Neuronal stem cell (in vitro differentiated cells): ENCODE measurements around the gene DIP2C.

Experiments used
- DNase-seq: peaks from one replicate; pipeline ENCODE4 v3.0.0-alpha.2; 2013; ENCODE audit warnings: low spot score
- H2AFZ ChIP-seq: one replicate; pipeline ENCODE4 v1.6.1; 2013; ENCODE audit warnings: mild to moderate bottlenecking, low read length, inconsistent platforms
- H2AK5ac ChIP-seq: 2 replicates; pipeline ENCODE4 v1.6.1; 2013; ENCODE audit warnings: low read depth, mild to moderate bottlenecking, inconsistent platforms, low read length, moderate library complexity, mixed read lengths
- H2BK120ac ChIP-seq: 2 replicates; pipeline ENCODE4 v1.6.1; 2013; ENCODE audit warnings: low read depth, mild to moderate bottlenecking, inconsistent platforms, low read length, moderate library complexity, mixed read lengths
- H2BK12ac ChIP-seq: one replicate; pipeline ENCODE4 v1.6.1; 2013; ENCODE audit warnings: low read length, inconsistent platforms
- H2BK15ac ChIP-seq: 2 replicates; pipeline ENCODE4 v1.6.1; 2013; ENCODE audit warnings: mild to moderate bottlenecking, low read length, inconsistent platforms, mixed read lengths
- H2BK5ac ChIP-seq: one replicate; pipeline ENCODE4 v1.6.1; 2013; ENCODE audit warnings: inconsistent platforms, mild to moderate bottlenecking, low read length, moderate library complexity
- H3K14ac ChIP-seq: one replicate; pipeline ENCODE4 v1.6.1; 2013; ENCODE audit warnings: low read length, inconsistent platforms
- H3K18ac ChIP-seq: 2 replicates; pipeline ENCODE4 v1.6.1; 2013; ENCODE audit warnings: low read length, inconsistent platforms
- H3K23ac ChIP-seq: 2 replicates; pipeline ENCODE4 v1.6.1; 2013; ENCODE audit warnings: low read depth, mild to moderate bottlenecking, mixed read lengths, low read length, inconsistent platforms; ENCODE audit not compliant: poor library complexity
- H3K27ac ChIP-seq: replicated peaks from 3 replicates; pipeline ENCODE4 v1.5.1; 2013; ENCODE audit warnings: low read length, inconsistent platforms
- H3K27me3 ChIP-seq, 3 experiments: 2 replicates each; pipeline ENCODE4 v1.6.1; 2013; ENCODE audit warnings: low read length in 3 of 3, mild to moderate bottlenecking in 2 of 3, inconsistent platforms in 1 of 3, low read depth in 1 of 3, mixed read lengths in 1 of 3, moderate library complexity in 1 of 3; ENCODE audit not compliant: control insufficient read depth in 3 of 3, insufficient read depth in 3 of 3
- H3K36me3 ChIP-seq, 2 donors: replicated peaks in 1 of 2; 2 replicates each; pipeline ENCODE4 v1.6.1; 2013; ENCODE audit warnings: low read length in 2 of 2; ENCODE audit not compliant: control insufficient read depth in 2 of 2, insufficient read depth in 2 of 2
- H3K4ac ChIP-seq: 2 replicates; pipeline ENCODE4 v1.6.1; 2013; ENCODE audit warnings: inconsistent platforms, mild to moderate bottlenecking, low read length, moderate library complexity
- H3K4me1 ChIP-seq, 2 donors: 1 replicate in 1 of 2; 2 replicates in 1 of 2; pipeline ENCODE4 v1.6.1; 2013; ENCODE audit warnings: low read length in 2 of 2, low read depth in 1 of 2; ENCODE audit not compliant: control insufficient read depth in 2 of 2, insufficient read depth in 1 of 2
- H3K4me2 ChIP-seq: one replicate; pipeline ENCODE4 v1.6.1; 2013; ENCODE audit warnings: mild to moderate bottlenecking, low read length, inconsistent platforms; ENCODE audit not compliant: insufficient read depth, poor library complexity, severe bottlenecking
- H3K4me3 ChIP-seq, 2 donors: 2 replicates each; pipeline ENCODE4 v1.5.1; 2013; ENCODE audit warnings: low read length in 2 of 2, mild to moderate bottlenecking in 2 of 2, inconsistent platforms in 1 of 2, moderate library complexity in 1 of 2
- H3K79me1 ChIP-seq: one replicate; pipeline ENCODE4 v1.6.1; 2013; ENCODE audit warnings: low read depth, mild to moderate bottlenecking, inconsistent platforms, low read length, moderate library complexity
- H3K9ac ChIP-seq: one replicate; pipeline ENCODE4 v1.6.1; 2013; ENCODE audit warnings: mild to moderate bottlenecking, low read depth, low read length, inconsistent platforms; ENCODE audit not compliant: poor library complexity
- H3K9me3 ChIP-seq, 2 donors: replicated peaks in 1 of 2; 2 replicates each; pipeline versions ENCODE3 to v1.6.1; 2013; ENCODE audit warnings: low read length in 2 of 2, mild to moderate bottlenecking in 2 of 2, inconsistent platforms in 1 of 2, low read depth in 1 of 2, mixed read lengths in 1 of 2, moderate library complexity in 1 of 2; ENCODE audit not compliant: control insufficient read depth in 2 of 2, insufficient read depth in 1 of 2
- H4K8ac ChIP-seq: one replicate; pipeline ENCODE4 v1.6.1; 2013; ENCODE audit warnings: low read depth, mild to moderate bottlenecking, inconsistent platforms, low read length, moderate library complexity
- H4K91ac ChIP-seq: one replicate; pipeline ENCODE4 v1.6.1; 2013; ENCODE audit warnings: low read length, low read depth, mild to moderate bottlenecking, inconsistent platforms; ENCODE audit not compliant: poor library complexity
- WGBS, 2 donors: extraction: QIAGEN DNeasy Blood & Tissue Kit; methylation state at CpG; one replicate each; pipeline ENCODE4 v1.1.7; 2013; ENCODE audit warnings: missing lambda C conversion rate in 2 of 2, mixed read lengths in 1 of 2; ENCODE audit not compliant: insufficient read length in 2 of 2, insufficient replicate concordance in 1 of 2; ENCODE audit errors: extremely low coverage in 2 of 2; 5-methylcytosine and 5-hydroxymethylcytosine counted together

Gene DIP2C

DNA sequence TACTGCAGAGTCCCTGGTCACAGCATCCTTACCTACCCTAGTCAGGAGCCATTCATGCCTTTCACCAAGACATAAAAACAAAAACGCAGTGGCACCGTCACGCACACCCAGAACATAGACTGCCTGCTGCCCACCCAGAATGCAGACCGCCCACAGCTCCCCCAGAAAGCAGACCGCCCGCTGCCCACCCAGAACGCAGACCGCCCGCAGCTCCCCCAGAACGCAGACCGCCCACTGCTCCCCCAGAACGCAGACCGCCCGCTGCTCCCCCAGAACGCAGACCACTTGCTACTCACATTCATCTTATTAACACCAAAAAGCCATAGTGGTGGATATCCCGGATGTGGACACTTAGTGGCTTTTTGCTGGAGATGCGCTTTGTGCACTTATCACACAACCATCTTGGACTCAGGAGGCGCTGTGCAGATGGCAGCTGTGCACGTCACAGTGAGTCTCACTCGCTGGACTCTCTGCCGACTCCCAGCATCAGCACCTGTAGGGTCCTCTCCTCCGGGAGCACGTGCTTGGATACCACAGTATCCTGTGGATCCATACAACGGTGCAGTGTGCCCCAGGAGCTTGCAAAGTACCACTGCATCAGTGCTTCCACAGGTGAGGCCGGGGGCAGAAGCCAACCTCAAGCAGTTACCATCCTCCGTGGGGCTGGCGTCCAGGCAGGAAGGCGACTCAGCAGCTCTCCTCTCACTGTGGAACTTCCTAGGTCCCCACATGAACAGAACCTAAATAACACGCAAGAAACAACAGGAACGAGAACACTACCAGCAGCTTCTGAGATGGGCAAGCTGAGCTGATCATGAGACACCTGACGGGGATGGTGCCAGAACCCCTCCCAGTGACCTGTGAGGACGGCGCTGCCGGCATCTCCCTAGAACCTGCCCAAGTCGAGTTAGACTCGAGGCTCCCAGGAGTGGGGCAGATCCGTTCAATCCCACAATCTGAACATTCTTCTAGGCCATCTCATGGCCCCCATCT lies 161.0 kb downstream of the DIP2C start:
- Histone ChIP-seq H2BK12ac (no peak overlapping the region), H2BK5ac (no peak overlapping the region), H3K4ac (no peak overlapping the region), H3K36me3 (no peaks in the 10 kb centered on the region), H3K79me1 (peaks cover 13% of the 10 kb centered on the region), H3K4me2 (no peak overlapping the region), H3K23ac (no peak overlapping the region), H2BK15ac (no peak overlapping the region), H2AK5ac (no peak overlapping the region), H2AFZ (no peak overlapping the region), H3K27me3 (no peaks in the 10 kb centered on the region), H3K4me3 (no peak overlapping the region), H3K27ac (no peak overlapping the region), H3K18ac (no peak overlapping the region), H3K4me1 (peaks cover 0 to 2% of the 10 kb centered on the region in 2 donors), H3K9ac (no peak overlapping the region), H3K9me3 (no peaks in the 10 kb centered on the region), H4K91ac (no peak overlapping the region), H3K14ac (no peak overlapping the region), H2BK120ac (no peak overlapping the region), H4K8ac (no peak overlapping the region)
- WGBS, 2 donors = no CpG with 5 or more reads among the region's 37 CpGs
- no peak for DNase-seq

DNA sequence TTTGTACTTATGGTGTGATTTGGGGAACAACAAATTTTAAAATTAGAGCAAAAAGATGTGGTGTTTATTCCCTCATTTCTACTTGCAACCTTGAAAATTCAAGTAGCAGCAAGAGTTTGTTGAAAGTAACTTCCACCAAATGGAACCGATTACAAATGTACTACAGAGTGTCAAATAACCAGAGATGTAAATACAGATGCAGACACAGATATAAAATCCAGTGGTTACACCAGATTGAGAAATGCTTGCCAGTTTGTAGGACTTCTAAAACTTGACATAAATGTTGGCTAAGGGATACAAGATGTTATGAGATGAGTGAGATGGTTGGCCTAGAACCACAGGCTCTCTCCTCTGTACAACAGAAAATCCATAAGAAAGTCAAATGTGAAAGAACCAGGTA lies 162.1 kb downstream of the DIP2C start:
- no peak overlapping the region for H2BK15ac ChIP-seq
- H3K9me3 ChIP-seq = no peaks in the 10 kb centered on the region
- H3K4me2 ChIP-seq = no peak overlapping the region
- no peak overlapping the region for H3K27ac ChIP-seq
- H2BK5ac ChIP-seq = no peak overlapping the region
- H3K23ac ChIP-seq = no peak overlapping the region
- peaks cover 0 to 2% of the 10 kb centered on the region in 2 donors for H3K4me1 ChIP-seq
- no peak overlapping the region for H2BK120ac ChIP-seq
- no peak overlapping the region for H3K4me3 ChIP-seq
- no peaks in the 10 kb centered on the region for H3K27me3 ChIP-seq
- H3K14ac ChIP-seq = no peak overlapping the region
- no peaks in the 10 kb centered on the region for H3K36me3 ChIP-seq
- H4K91ac ChIP-seq = no peak overlapping the region
- no peak overlapping the region for H2BK12ac ChIP-seq
- H3K4ac ChIP-seq = no peak overlapping the region
- WGBS, 2 donors = no CpG with 5 or more reads among the region's 1 CpG
- no peak overlapping the region for H4K8ac ChIP-seq
- DNase-seq = no peak
- H3K79me1 ChIP-seq = peaks cover 11% of the 10 kb centered on the region
- H3K9ac ChIP-seq = no peak overlapping the region
- no peak overlapping the region for H2AFZ ChIP-seq
- no peak overlapping the region for H2AK5ac ChIP-seq
- no peak overlapping the region for H3K18ac ChIP-seq

GRCh38 chr10:526651-527312 lies 162.7 kb downstream of the DIP2C start:
- peaks cover 2 to 4% of the 10 kb centered on the region in 2 donors for H3K4me1 ChIP-seq
- no peak overlapping the region for H2AFZ ChIP-seq
- H3K18ac ChIP-seq = peak overlapping the region; percentile 45
- no CpG with 5 or more reads among the region's 21 CpGs for WGBS, 2 donors
- no peak overlapping the region for H2BK12ac ChIP-seq
- H3K4me3 ChIP-seq = no peak overlapping the region
- H3K27me3 ChIP-seq = no peaks in the 10 kb centered on the region
- no peak overlapping the region for H3K4me2 ChIP-seq
- no peak overlapping the region for H3K9ac ChIP-seq
- H2BK5ac ChIP-seq = no peak overlapping the region
- H2BK15ac ChIP-seq = no peak overlapping the region
- H2AK5ac ChIP-seq = peak overlapping the region; percentile 9
- H3K79me1 ChIP-seq = peaks cover 11% of the 10 kb centered on the region
- H3K36me3 ChIP-seq = no peaks in the 10 kb centered on the region
- H3K4ac ChIP-seq = no peak overlapping the region
- H3K27ac ChIP-seq = no peak overlapping the region
- DNase-seq = no peak
- H3K14ac ChIP-seq = no peak overlapping the region
- H2BK120ac ChIP-seq = no peak overlapping the region
- H3K23ac ChIP-seq = peak overlapping the region; percentile 44
- no peak overlapping the region for H4K8ac ChIP-seq
- H3K9me3 ChIP-seq = no peaks in the 10 kb centered on the region
- no peak overlapping the region for H4K91ac ChIP-seq
